C1 segment of cervical spinal cord (tissue), 14 donors: ENCODE results near the gene CRTC3.

Experiments used
- DNase-seq, 14 donors: peaks; one replicate each; lab custom pipeline; 2025; lab: John Stamatoyannopoulos, UW

Gene CRTC3

GRCh38 chr15:90563463-90563862 is 33.7 kb downstream of the CRTC3 start:
- no peak for DNase-seq

- no peak for DNase-seq
These were observed 34.3 kb downstream of the CRTC3 start for GRCh38 chr15:90564051-90564450.

GRCh38 chr15:90564590-90564989 is 34.9 kb downstream of the CRTC3 start:
- no peak for DNase-seq

GRCh38 chr15:90565866-90566265 is 36.1 kb downstream of the CRTC3 start:
- DNase-seq: no peak

- no peak for DNase-seq
These were observed 40.9 kb downstream of the CRTC3 start for GRCh38 chr15:90570643-90571042.

GRCh38 chr15:90571063-90571541 is 41.4 kb downstream of the CRTC3 start:
- DNase-seq: peak in 13 of 14 donors; percentile 6 to 76 (median 62)

GRCh38 chr15:90572893-90573292 is 43.2 kb downstream of the CRTC3 start:
- DNase-seq: no peak

- DNase-seq: peak in 1 of 14 donors; percentile 16
These were observed 47.1 kb downstream of the CRTC3 start for GRCh38 chr15:90576711-90577389.

- no peak for DNase-seq
These were observed 49.5 kb downstream of the CRTC3 start for GRCh38 chr15:90579213-90579612.

GRCh38 chr15:90580099-90580498 is 50.4 kb downstream of the CRTC3 start:
- no peak for DNase-seq

- DNase-seq: no peak
These were observed 50.8 kb downstream of the CRTC3 start for GRCh38 chr15:90580541-90580940.

GRCh38 chr15:90580946-90581345 is 51.2 kb downstream of the CRTC3 start:
- no peak for DNase-seq

GRCh38 chr15:90581771-90582352 is 52.1 kb downstream of the CRTC3 start:
- DNase-seq: peak in 1 of 14 donors; percentile 15

GRCh38 chr15:90582553-90582952 is 52.8 kb downstream of the CRTC3 start:
- no peak for DNase-seq

- DNase-seq: peak in 9 of 14 donors; percentile 10 to 67 (median 47)
These were observed 53.9 kb downstream of the CRTC3 start for GRCh38 chr15:90583471-90584252.

GRCh38 chr15:90584841-90585240 is 55.1 kb downstream of the CRTC3 start:
- DNase-seq: no peak

GRCh38 chr15:90585863-90586262 is 56.1 kb downstream of the CRTC3 start:
- no peak for DNase-seq

GRCh38 chr15:90586948-90587347 is 57.2 kb downstream of the CRTC3 start:
- no peak for DNase-seq

- DNase-seq: peak in 2 of 14 donors; percentile 23 to 42
These were observed 58.7 kb downstream of the CRTC3 start for GRCh38 chr15:90588427-90588826.

GRCh38 chr15:90591524-90591923 is 61.8 kb downstream of the CRTC3 start:
- no peak for DNase-seq

GRCh38 chr15:90592131-90592881 is 62.6 kb downstream of the CRTC3 start:
- DNase-seq: no peak
